WTC11 (cell line): ENCODE measurements around the gene CENPT. TPM values are rescaled to one million over a fixed set of nuclear protein-coding genes. Genes with fewer than 3 reads are reported as not detected.

Experiments used
- ATAC-seq: fragments of 200-7000 bp; cut with Tn5 transposase; 2 replicates; pipeline ENCODE4 v1.10.0; 2021; ENCODE audit warnings: mild to moderate bottlenecking, moderate library complexity
- CTCF ChIA-PET: fragments of 300-600 bp; sonication (Branson Sonifier 250); formaldehyde crosslinking; loops from one replicate; lab custom pipeline; 2021; ENCODE audit warnings: antibody characterized with exemption; lab: Charles Lee
- POLR2A ChIA-PET: fragments of 350-600 bp; sonication (Branson Sonifier 250); formaldehyde crosslinking; loops from one replicate; lab custom pipeline; 2021; ENCODE audit warnings: antibody characterized with exemption; lab: Charles Lee
- DNase-seq: peaks from one replicate; pipeline ENCODE4 v3.0.0; 2021; ENCODE audit warnings: low spot score
- H3K27ac Mint-ChIP-seq: 2 replicates; pipeline ENCODE4 v1.8.0; 2021; ENCODE audit warnings: mixed read lengths
- H3K27me3 Mint-ChIP-seq: 2 replicates; pipeline ENCODE4 v1.8.0; 2021; ENCODE audit warnings: low read depth, mild to moderate bottlenecking, moderate library complexity, mixed read lengths
- H3K36me3 Mint-ChIP-seq: 2 replicates; pipeline ENCODE4 v1.8.0; 2021; ENCODE audit warnings: mixed read lengths
- H3K4me1 Mint-ChIP-seq: 2 replicates; pipeline ENCODE4 v1.8.0; 2022; ENCODE audit warnings: mixed read lengths
- H3K4me3 Mint-ChIP-seq: 2 replicates; pipeline ENCODE4 v1.8.0; 2021; ENCODE audit warnings: mild to moderate bottlenecking, moderate library complexity, mixed read lengths
- H3K9me3 Mint-ChIP-seq: 2 replicates; pipeline ENCODE4 v1.8.0; 2021; ENCODE audit warnings: mixed read lengths
- CREM ChIP-seq: sonication (generic); formaldehyde crosslinking; IDR thresholded peaks from 2 replicates; pipeline ENCODE4 v1.8.1; 2022; ENCODE audit warnings: mild to moderate bottlenecking, missing genetic modification reagents, moderate library complexity
- E2F1 ChIP-seq: sonication (generic); formaldehyde crosslinking; IDR thresholded peaks from 2 replicates; pipeline ENCODE4 v1.8.0; 2022; ENCODE audit warnings: mild to moderate bottlenecking, missing genetic modification reagents
- EMX1 ChIP-seq: fragments of 250-450 bp; sonication (Bioruptor Pico); IDR thresholded peaks from 2 replicates; pipeline ENCODE4 v1.8.0; 2021; ENCODE audit warnings: mild to moderate bottlenecking
- GRHL2 ChIP-seq: fragments of 250-450 bp; sonication (Bioruptor Pico); IDR thresholded peaks from 2 replicates; pipeline ENCODE4 v1.8.0; 2022; ENCODE audit warnings: mild to moderate bottlenecking, moderate library complexity; ENCODE audit not compliant: insufficient replicate concordance, severe bottlenecking
- GTF2I ChIP-seq: fragments of 250-450 bp; sonication (Bioruptor Pico); conservative IDR thresholded peaks from 2 replicates; pipeline ENCODE4 v1.4.0; 2021; ENCODE audit warnings: mild to moderate bottlenecking
- IRF2 ChIP-seq: sonication (generic); formaldehyde crosslinking; IDR thresholded peaks from 2 replicates; pipeline ENCODE4 v1.8.0; 2022; ENCODE audit warnings: low read depth, missing genetic modification reagents, borderline replicate concordance
- KAT7 ChIP-seq: sonication (generic); formaldehyde crosslinking; IDR thresholded peaks from 2 replicates; pipeline ENCODE4 v1.8.1; 2023; ENCODE audit warnings: missing genetic modification reagents, mild to moderate bottlenecking, borderline replicate concordance
- MYBL2 ChIP-seq: sonication (generic); formaldehyde crosslinking; IDR thresholded peaks from 2 replicates; pipeline ENCODE4 v1.8.1; 2023; ENCODE audit warnings: mild to moderate bottlenecking, moderate library complexity, missing genetic modification reagents
- NFATC4 ChIP-seq: fragments of 250-450 bp; sonication (Bioruptor Pico); IDR thresholded peaks from 2 replicates; pipeline ENCODE4 v1.9.0; 2021; ENCODE audit warnings: mild to moderate bottlenecking
- NR1H2 ChIP-seq: sonication (generic); formaldehyde crosslinking; IDR thresholded peaks from 2 replicates; pipeline ENCODE4 v1.9.0; 2021; ENCODE audit warnings: mild to moderate bottlenecking, moderate library complexity, missing genetic modification reagents
- NR2C2 ChIP-seq: sonication (generic); formaldehyde crosslinking; IDR thresholded peaks from 2 replicates; pipeline ENCODE4 v1.8.0; 2022; ENCODE audit warnings: mild to moderate bottlenecking, missing genetic modification reagents
- PRRX2 ChIP-seq: fragments of 250-450 bp; sonication (Bioruptor Pico); IDR thresholded peaks from 2 replicates; pipeline ENCODE4 v1.8.0; 2021; ENCODE audit warnings: mild to moderate bottlenecking
- USF2 ChIP-seq: sonication (generic); formaldehyde crosslinking; IDR thresholded peaks from 2 replicates; pipeline ENCODE4 v1.8.1; 2023; ENCODE audit warnings: mild to moderate bottlenecking, missing genetic modification reagents, moderate library complexity
- ZBTB21 ChIP-seq: sonication (generic); formaldehyde crosslinking; IDR thresholded peaks from 2 replicates; pipeline ENCODE4 v1.8.1; 2023; ENCODE audit warnings: mild to moderate bottlenecking, missing genetic modification reagents, borderline replicate concordance
- ZNF121 ChIP-seq: sonication (generic); formaldehyde crosslinking; IDR thresholded peaks from 2 replicates; pipeline ENCODE4 v1.8.0; 2023; ENCODE audit warnings: missing genetic modification reagents
- ZNF138 ChIP-seq: sonication (generic); formaldehyde crosslinking; conservative IDR thresholded peaks from 2 replicates; pipeline ENCODE4 v1.8.1; 2022; ENCODE audit warnings: mild to moderate bottlenecking, moderate library complexity, missing genetic modification reagents
- ZNF263 ChIP-seq: sonication (generic); formaldehyde crosslinking; IDR thresholded peaks from 2 replicates; pipeline ENCODE4 v1.8.1; 2022; ENCODE audit warnings: low read depth, mild to moderate bottlenecking, moderate library complexity, missing genetic modification reagents
- ZNF396 ChIP-seq: fragments of 250-450 bp; sonication (Bioruptor Pico); IDR thresholded peaks from 2 replicates; pipeline ENCODE4 v1.8.0; 2021; ENCODE audit warnings: mild to moderate bottlenecking, moderate library complexity, borderline replicate concordance
- ZNF416 ChIP-seq: fragments of 250-450 bp; sonication (Bioruptor Pico); IDR thresholded peaks from 2 replicates; pipeline ENCODE4 v1.9.0; 2021; ENCODE audit warnings: mild to moderate bottlenecking, inconsistent platforms
- ZNF423 ChIP-seq: fragments of 250-450 bp; sonication (Bioruptor Pico); IDR thresholded peaks from 2 replicates; pipeline ENCODE4 v2.1.2; 2022; ENCODE audit warnings: mild to moderate bottlenecking, moderate library complexity
- ZNF512 ChIP-seq: sonication (generic); formaldehyde crosslinking; IDR thresholded peaks from 2 replicates; pipeline ENCODE4 v1.8.1; 2022; ENCODE audit warnings: missing genetic modification reagents, borderline replicate concordance
- ZNF671 ChIP-seq: fragments of 250-450 bp; sonication (Bioruptor Pico); IDR thresholded peaks from 2 replicates; pipeline ENCODE4 v1.8.0; 2021; ENCODE audit warnings: mild to moderate bottlenecking
- total RNA-seq: library from RNA; stranded (reverse); gene quantifications from 3 replicates; pipeline ENCODE4 v1.2.3, GENCODE V29; 2021
- TF ChIP-seq, protein P1 (sequence below): fragments of 250-450 bp; sonication (Bioruptor Pico); IDR thresholded peaks from 2 replicates; pipeline ENCODE4 v2.1.2; 2022; ENCODE audit warnings: mild to moderate bottlenecking, moderate library complexity
- TF ChIP-seq, protein P2 (sequence below): sonication (generic); formaldehyde crosslinking; IDR thresholded peaks from 2 replicates; pipeline ENCODE4 v1.8.0; 2022; ENCODE audit warnings: mild to moderate bottlenecking, missing genetic modification reagents
- TF ChIP-seq, protein P3 (sequence below): sonication (generic); formaldehyde crosslinking; IDR thresholded peaks from 2 replicates; pipeline ENCODE4 v1.8.1; 2022; ENCODE audit warnings: low read depth, mild to moderate bottlenecking, moderate library complexity, missing genetic modification reagents, borderline replicate concordance
- TF ChIP-seq, protein P4 (sequence below): fragments of 250-450 bp; sonication (Bioruptor Pico); IDR thresholded peaks from 2 replicates; pipeline ENCODE4 v1.9.0; 2021; ENCODE audit warnings: moderate library complexity, mild to moderate bottlenecking, inconsistent platforms, borderline replicate concordance
- TF ChIP-seq, protein P5 (sequence below): sonication (generic); formaldehyde crosslinking; IDR thresholded peaks from 2 replicates; pipeline ENCODE4 v1.8.1; 2022; ENCODE audit warnings: low read depth, missing genetic modification reagents, borderline replicate concordance

Gene CENPT
- total RNA-seq, 1 experiment from 2014 or later = 58.3 TPM

GRCh38 chr16:67871256-67871655 is 23.8 kb upstream of the CENPT start:
- ChIA-PET CTCF (interaction anchor here (0.8 to 1.9 kb wide), 2 partner anchors 55 to 65 kb away, joined by 3 to 14 read pairs; partner anchors contain the start of genes RANBP10 and TSNAXIP1), POLR2A (interaction anchor here (0.7 kb wide), 1 partner anchor 39 kb away, joined by 3 read pairs; no protein-coding TSS in a partner anchor)
- DNase-seq (no peak), ATAC-seq (no peak)
- Mint-ChIP-seq H3K9me3 (no peaks in the 10 kb centered on the region), H3K4me1 (peaks cover 15% of the 10 kb centered on the region), H3K36me3 (peaks cover 30% of the 10 kb centered on the region), H3K27ac (no peak overlapping the region), H3K4me3 (no peak overlapping the region), H3K27me3 (no peaks in the 10 kb centered on the region)
- TF ChIP-seq ZNF671 (CRISPR knock-in tag) = no peak
- TF ChIP-seq NR1H2 (CRISPR knock-in tag) = no peak
- TF ChIP-seq, protein P1, sequence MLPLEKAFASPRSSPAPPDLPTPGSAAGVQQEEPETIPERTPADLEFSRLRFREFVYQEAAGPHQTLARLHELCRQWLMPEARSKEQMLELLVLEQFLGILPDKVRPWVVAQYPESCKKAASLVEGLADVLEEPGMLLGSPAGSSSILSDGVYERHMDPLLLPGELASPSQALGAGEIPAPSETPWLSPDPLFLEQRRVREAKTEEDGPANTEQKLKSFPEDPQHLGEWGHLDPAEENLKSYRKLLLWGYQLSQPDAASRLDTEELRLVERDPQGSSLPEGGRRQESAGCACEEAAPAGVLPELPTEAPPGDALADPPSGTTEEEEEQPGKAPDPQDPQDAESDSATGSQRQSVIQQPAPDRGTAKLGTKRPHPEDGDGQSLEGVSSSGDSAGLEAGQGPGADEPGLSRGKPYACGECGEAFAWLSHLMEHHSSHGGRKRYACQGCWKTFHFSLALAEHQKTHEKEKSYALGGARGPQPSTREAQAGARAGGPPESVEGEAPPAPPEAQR = no peak
- no peak for TF ChIP-seq USF2 (CRISPR knock-in tag)
- TF ChIP-seq ZNF121 = no peak
- no peak for TF ChIP-seq ZBTB21 (CRISPR knock-in tag)
- TF ChIP-seq, protein P2, sequence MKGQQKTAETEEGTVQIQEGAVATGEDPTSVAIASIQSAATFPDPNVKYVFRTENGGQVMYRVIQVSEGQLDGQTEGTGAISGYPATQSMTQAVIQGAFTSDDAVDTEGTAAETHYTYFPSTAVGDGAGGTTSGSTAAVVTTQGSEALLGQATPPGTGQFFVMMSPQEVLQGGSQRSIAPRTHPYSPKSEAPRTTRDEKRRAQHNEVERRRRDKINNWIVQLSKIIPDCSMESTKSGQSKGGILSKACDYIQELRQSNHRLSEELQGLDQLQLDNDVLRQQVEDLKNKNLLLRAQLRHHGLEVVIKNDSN (CRISPR knock-in tag) = no peak
- no peak for TF ChIP-seq KAT7
- no peak for TF ChIP-seq CREM (CRISPR knock-in tag)
- no peak for TF ChIP-seq ZNF396 (CRISPR knock-in tag)
- TF ChIP-seq GRHL2 (CRISPR knock-in tag) = no peak
- TF ChIP-seq ZNF423 (CRISPR knock-in tag) = no peak
- no peak for TF ChIP-seq ZNF416
- TF ChIP-seq EMX1 (CRISPR knock-in tag) = no peak
- no peak for TF ChIP-seq E2F1 (CRISPR knock-in tag)
- TF ChIP-seq, protein P3, sequence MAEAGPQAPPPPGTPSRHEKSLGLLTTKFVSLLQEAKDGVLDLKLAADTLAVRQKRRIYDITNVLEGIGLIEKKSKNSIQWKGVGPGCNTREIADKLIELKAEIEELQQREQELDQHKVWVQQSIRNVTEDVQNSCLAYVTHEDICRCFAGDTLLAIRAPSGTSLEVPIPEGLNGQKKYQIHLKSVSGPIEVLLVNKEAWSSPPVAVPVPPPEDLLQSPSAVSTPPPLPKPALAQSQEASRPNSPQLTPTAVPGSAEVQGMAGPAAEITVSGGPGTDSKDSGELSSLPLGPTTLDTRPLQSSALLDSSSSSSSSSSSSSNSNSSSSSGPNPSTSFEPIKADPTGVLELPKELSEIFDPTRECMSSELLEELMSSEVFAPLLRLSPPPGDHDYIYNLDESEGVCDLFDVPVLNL = no peak
- TF ChIP-seq IRF2 = no peak
- no peak for TF ChIP-seq PRRX2 (CRISPR knock-in tag)
- TF ChIP-seq NFATC4 (CRISPR knock-in tag) = no peak
- TF ChIP-seq ZNF263 (CRISPR knock-in tag) = no peak

DNA sequence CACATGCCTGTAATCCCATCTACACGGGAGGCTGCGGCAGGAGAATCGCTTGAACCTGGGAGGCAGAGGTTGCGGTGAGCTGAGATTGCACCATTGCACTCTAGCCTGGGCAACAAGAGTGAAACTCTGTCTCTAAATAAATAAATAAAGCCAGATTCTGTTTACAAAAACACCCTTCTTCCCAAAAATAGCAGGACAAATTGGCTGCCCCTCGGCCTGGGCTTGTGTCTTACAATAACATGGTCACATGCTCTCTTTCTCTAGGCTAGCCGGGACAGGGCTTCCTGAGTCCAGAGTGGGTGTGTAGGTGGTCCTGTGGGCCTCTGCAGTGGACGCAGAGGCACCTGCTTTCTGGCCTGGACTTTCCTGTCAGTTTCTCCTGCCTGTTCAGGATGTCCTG is 22.2 kb upstream of the CENPT start:
- ATAC-seq = no peak
- Mint-ChIP-seq H3K4me3 (no peak overlapping the region), H3K27ac (no peak overlapping the region; the same call in 1 of the 2 replicates), H3K27me3 (no peaks in the 10 kb centered on the region), H3K36me3 (peaks cover 39% of the 10 kb centered on the region), H3K4me1 (peaks cover 15% of the 10 kb centered on the region), H3K9me3 (no peaks in the 10 kb centered on the region)
- no peak for DNase-seq
- CTCF ChIA-PET = no interaction called here
- POLR2A ChIA-PET = no interaction called here
- TF ChIP-seq ZNF138 = no peak
- TF ChIP-seq MYBL2 (CRISPR knock-in tag) = no peak
- TF ChIP-seq NFATC4 (CRISPR knock-in tag) = no peak
- TF ChIP-seq ZNF512 (CRISPR knock-in tag) = no peak
- TF ChIP-seq, protein P4, sequence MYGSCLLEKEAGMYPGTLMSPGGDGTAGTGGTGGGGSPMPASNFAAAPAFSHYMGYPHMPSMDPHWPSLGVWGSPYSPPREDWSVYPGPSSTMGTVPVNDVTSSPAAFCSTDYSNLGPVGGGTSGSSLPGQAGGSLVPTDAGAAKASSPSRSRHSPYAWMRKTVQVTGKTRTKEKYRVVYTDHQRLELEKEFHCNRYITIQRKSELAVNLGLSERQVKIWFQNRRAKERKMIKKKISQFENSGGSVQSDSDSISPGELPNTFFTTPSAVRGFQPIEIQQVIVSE = no peak
- TF ChIP-seq GTF2I (CRISPR knock-in tag) = no peak
- TF ChIP-seq, protein P5, sequence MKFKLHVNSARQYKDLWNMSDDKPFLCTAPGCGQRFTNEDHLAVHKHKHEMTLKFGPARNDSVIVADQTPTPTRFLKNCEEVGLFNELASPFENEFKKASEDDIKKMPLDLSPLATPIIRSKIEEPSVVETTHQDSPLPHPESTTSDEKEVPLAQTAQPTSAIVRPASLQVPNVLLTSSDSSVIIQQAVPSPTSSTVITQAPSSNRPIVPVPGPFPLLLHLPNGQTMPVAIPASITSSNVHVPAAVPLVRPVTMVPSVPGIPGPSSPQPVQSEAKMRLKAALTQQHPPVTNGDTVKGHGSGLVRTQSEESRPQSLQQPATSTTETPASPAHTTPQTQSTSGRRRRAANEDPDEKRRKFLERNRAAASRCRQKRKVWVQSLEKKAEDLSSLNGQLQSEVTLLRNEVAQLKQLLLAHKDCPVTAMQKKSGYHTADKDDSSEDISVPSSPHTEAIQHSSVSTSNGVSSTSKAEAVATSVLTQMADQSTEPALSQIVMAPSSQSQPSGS (CRISPR knock-in tag) = no peak
- TF ChIP-seq NR2C2 (CRISPR knock-in tag) = no peak
